HFF-Myc (cell line): ENCODE measurements around the gene AMDHD2.
A peak's percentile ranks its signal among the peaks of the same experiment; 100 is the strongest.

Source experiments
- DNase-seq: peaks from one replicate; pipeline ENCODE4 v3.0.0-alpha.2; 2011; ENCODE audit warnings: low read depth; ENCODE audit errors: extremely low read depth
- H3K4me3 ChIP-seq: replicated peaks from 2 replicates; pipeline ENCODE4 v1.5.1; 2011; ENCODE audit warnings: low read depth, mild to moderate bottlenecking, control low read depth, low read length
- TF ChIP-seq, protein P1 (sequence below): IDR thresholded peaks from 2 replicates; pipeline ENCODE4 v1.5.1; 2012; ENCODE audit warnings: mild to moderate bottlenecking, low read depth, low read length, control low read depth; ENCODE audit errors: missing control alignments

AMDHD2 gene

GRCh38 chr16:2500430-2500917, 19.7 kb upstream of the AMDHD2 start:
- TF ChIP-seq, protein P1, sequence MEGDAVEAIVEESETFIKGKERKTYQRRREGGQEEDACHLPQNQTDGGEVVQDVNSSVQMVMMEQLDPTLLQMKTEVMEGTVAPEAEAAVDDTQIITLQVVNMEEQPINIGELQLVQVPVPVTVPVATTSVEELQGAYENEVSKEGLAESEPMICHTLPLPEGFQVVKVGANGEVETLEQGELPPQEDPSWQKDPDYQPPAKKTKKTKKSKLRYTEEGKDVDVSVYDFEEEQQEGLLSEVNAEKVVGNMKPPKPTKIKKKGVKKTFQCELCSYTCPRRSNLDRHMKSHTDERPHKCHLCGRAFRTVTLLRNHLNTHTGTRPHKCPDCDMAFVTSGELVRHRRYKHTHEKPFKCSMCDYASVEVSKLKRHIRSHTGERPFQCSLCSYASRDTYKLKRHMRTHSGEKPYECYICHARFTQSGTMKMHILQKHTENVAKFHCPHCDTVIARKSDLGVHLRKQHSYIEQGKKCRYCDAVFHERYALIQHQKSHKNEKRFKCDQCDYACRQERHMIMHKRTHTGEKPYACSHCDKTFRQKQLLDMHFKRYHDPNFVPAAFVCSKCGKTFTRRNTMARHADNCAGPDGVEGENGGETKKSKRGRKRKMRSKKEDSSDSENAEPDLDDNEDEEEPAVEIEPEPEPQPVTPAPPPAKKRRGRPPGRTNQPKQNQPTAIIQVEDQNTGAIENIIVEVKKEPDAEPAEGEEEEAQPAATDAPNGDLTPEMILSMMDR, result no peak
- no peak for DNase-seq
- H3K4me3 ChIP-seq, result no peak overlapping the region

DNA sequence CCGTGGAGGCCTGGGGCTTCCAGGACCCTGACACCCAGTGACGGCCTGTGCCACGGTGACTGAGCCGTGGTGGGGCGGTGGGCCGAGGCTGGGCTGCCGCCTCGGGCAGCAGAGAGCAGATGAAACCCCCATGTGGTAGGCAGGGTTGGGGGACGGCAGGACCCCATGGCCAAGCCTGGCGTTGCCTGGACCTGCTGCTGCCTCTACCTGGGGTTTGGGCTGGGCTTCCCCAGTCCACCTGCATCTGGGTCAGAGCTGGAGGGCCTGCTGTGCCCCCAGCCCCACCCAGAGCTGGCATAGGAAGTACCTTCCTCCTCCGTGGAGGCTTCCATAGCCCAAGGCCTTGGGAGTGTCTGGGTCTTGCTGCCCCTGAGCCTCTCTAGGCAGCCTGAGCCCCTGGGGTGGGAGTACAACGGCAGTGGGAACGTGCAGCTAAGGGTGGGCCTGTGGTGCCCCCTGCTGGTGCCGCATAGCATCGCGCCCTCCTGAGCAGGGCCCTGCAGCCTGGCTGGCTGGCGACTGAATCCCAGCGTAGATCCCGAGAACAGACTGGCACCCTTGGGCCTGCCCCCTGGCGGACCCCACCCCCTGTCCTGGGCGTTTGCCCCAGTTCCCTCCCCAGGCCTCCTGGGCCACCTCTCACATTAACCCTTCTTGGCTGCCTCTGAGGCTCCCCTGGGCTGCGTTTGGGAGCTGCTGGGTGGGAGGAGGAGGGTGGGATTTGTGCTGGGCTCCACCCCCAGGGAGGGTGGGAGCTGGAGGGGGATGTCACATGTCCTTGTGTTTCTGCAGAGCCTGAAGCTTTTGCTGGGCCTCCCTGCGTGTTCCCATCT, 19.0 kb upstream of the AMDHD2 start:
- H3K4me3 ChIP-seq, result no peak overlapping the region
- TF ChIP-seq, protein P1, result peak; percentile 97
- DNase-seq, result peak; percentile 35

DNA sequence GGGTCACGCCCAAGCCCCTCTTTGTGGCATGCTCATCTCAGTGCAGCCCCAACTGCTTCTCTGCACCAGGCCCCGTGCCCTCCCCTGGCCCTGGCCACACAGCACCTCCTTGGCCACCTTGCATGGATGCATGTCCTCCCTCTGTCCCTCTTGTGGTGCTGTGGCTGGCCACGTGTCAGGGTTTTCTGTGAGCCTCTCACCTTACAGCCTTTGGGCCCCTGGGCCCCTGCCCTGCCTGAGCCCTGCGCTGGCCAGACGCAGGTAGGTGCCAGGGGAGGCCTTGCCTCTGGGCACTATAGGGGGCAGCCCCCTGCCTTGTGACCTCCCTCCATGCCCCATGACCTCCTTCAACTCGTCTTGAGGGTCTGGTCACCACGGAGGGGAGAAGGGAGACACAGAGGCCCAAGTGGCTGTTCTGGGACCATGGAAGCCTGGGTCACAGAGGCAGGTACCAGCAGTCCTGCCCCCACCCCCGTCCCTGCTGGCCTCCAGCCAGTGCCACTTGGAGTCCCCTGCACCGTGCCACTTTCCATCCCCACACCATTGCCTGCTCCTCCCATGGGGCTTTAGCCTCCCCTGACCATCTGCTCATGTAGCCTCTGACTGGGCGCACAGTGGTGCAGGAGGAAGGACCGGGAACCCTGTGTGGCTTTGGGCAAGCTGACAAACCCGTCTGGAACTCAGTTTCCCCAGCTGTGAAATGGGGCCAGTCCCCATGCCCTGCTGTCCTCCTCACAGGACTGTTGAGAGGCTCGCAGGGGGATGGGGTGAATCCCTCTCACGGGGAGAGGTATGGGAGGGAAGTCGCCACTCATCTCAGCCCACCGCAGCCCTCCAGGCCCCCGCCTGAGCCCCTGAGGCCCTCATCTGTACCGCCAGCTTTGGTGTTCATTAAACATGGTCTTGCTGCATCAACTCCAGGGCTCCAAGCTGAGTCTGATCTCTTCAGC, 17.9 kb upstream of the AMDHD2 start:
- no peak for DNase-seq
- no peak overlapping the region for H3K4me3 ChIP-seq
- TF ChIP-seq, protein P1, result no peak

DNA sequence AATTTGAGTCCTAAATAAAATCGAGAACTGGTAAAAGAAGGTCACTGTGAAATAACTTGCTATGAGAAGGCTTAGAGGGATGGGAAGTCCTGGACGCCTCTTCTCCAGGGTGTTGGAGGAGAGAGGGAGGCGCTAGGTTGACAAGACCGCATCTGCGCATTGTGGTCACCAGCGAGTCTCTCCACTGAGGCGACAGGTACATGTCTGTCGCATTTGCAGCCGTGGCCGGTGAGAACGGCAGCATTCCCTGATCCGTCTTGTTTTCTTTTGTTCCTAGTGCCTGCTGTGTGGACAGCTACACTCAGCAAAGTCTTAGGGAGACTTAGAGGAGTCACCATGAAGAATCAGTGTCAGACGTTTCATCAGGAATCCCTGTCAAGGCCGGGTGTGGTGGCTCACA, 14.5 kb upstream of the AMDHD2 start:
- no peak for DNase-seq
- H3K4me3 ChIP-seq, result no peak overlapping the region
- TF ChIP-seq, protein P1, result no peak

DNA sequence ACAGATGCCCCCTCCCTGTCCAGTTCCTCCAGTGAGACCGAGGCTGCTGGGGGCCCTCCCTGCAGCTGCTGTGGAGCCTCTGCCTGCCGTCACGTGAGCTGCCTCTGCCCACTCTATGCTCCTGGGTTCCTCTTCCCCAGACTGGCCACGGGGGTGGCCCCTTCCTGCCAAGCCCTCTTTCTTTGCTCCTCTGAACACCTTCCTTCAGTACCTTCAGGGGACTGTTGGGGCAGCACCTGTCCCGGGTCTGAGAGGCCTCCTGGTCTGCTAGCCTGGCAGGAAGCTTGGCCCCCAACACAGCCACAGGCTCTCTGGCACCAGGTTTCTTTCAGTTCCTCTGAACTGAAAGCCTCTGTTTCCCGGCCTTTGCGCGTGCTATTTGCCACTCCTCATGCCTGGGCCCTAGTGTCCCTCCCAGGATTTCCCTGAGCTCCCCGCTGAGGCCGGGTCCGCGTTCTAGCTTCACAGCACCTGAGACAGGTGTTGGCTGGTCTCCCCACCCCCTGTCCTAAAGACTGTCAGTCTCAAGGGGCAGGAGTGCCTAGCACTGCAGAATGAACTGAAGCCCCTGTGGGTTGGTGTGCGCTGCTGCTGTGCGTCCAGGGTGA, 13.0 kb upstream of the AMDHD2 start:
- DNase-seq, result no peak

DNA sequence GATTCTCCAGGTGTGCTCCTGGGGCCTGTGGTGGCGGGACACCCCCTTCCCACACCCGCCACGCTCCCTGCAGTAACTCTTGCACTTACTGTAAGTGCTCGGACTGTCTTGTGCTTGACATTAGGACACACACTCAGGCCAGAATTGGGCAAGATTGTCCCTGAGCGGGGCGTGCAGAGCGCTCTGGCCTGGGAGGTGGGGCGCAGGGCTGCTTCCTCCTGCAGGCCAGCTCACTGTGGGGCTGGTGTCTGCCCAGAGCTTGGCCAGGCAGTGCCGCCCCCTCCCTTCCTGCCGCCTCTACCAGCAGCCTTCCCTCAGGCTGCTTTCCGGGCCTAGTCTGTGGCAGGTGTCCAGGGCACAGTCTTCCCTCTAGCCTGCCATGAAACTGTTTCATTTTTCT, 12.5 kb upstream of the AMDHD2 start:
- DNase-seq, result no peak
- TF ChIP-seq, protein P1, result no peak
- H3K4me3 ChIP-seq, result no peak overlapping the region

More for the DNA sequence above, 13.0 kb upstream of the AMDHD2 start:
- H3K4me3 ChIP-seq, result no peak overlapping the region
- TF ChIP-seq, protein P1, result no peak
